ENCODE measurements around the gene DUSP14. TPM values are rescaled to one million over a fixed set of nuclear protein-coding genes. Genes with fewer than 3 reads are reported as not detected.

The DUSP14 gene
- total and polyA plus RNA-seq, 2 of the 8 experiments (the other 6 are each of a cell fraction or from before 2014, with no cell fraction given) = 22.1 to 37.9 TPM

GRCh38 chr17:37517881-37518280 is 28.2 kb downstream of the DUSP14 start (continued):
- TF ChIP-seq SAP30 (IDR thresholded peaks at IDR 0.05; ENCODE audit: insufficient read depth, insufficient replicate concordance, low read length) = no peak
- no peak for TF ChIP-seq EZH2 (IDR thresholded peaks at IDR 0.05; ENCODE audit: low read depth, low read length, severe bottlenecking)
- TF ChIP-seq HDAC6 (IDR thresholded peaks at IDR 0.05; ENCODE audit: low read depth, low read length) = no peak
- no peak for TF ChIP-seq KDM1A (IDR thresholded peaks at IDR 0.05; ENCODE audit: borderline replicate concordance, low read length)
- TF ChIP-seq ATF3 (IDR thresholded peaks at IDR 0.05; ENCODE audit: insufficient read depth, low read depth, low read length) = no peak
- no peak for TF ChIP-seq RXRA (IDR thresholded peaks at IDR 0.05; ENCODE audit: insufficient read depth, low read depth, low read length)
- TF ChIP-seq NANOG (IDR thresholded peaks at IDR 0.05; ENCODE audit: insufficient read depth, low read depth, low read length, poor library complexity, severe bottlenecking) = no peak
- no peak for TF ChIP-seq SP1 (IDR thresholded peaks at IDR 0.05; ENCODE audit: low read depth, low read length)
